ENCODE data around the gene CDK14. TPM values are rescaled to one million over a fixed set of nuclear protein-coding genes. Genes with fewer than 3 reads are reported as not detected.
"Not testable (repeated sequence)": the region's sequence is repeated elsewhere in the genome, so short reads cannot be mapped to it uniquely, and the experiment has no call there.

Gene CDK14
- total and polyA plus RNA-seq, 2 donors: 8.8 to 78.5 TPM

- no peaks in the 10 kb centered on the region for H3K36me3 ChIP-seq (ENCODE audit: insufficient read depth)
These were observed 141.1 kb downstream of the CDK14 start for GRCh38 chr7:90736968-90737939.

GRCh38 chr7:90738249-90738648 is 142.1 kb downstream of the CDK14 start:
- Histone ChIP-seq H3K4me1 (ENCODE audit: insufficient read depth) (no peaks in the 10 kb centered on the region), H3K27ac (ENCODE audit: low read depth) (no peak overlapping the region), H3K4me3 (ENCODE audit: low read depth, low read length) (no peak overlapping the region), H3K36me3 (ENCODE audit: insufficient read depth) (no peaks in the 10 kb centered on the region)
- WGBS: 96% methylated on average over 3 of the region's 3 CpGs
- no peak for DNase-seq (ENCODE audit: extremely low spot score)

More at GRCh38 chr7:90736968-90737939, 141.1 kb downstream of the CDK14 start:
- Histone ChIP-seq H3K4me1 (ENCODE audit: insufficient read depth) (no peaks in the 10 kb centered on the region), H3K4me3 (ENCODE audit: low read depth, low read length) (no peak overlapping the region), H3K27ac (ENCODE audit: low read depth) (no peak overlapping the region)
- WGBS: 89% methylated on average over 4 of the region's 4 CpGs
- no peak for DNase-seq (ENCODE audit: extremely low spot score)

- no peak overlapping the region for H3K27ac ChIP-seq (ENCODE audit: low read depth)
- DNase-seq (ENCODE audit: extremely low spot score): no peak
- WGBS: 88% methylated on average over 2 of the region's 2 CpGs
- H3K36me3 ChIP-seq (ENCODE audit: insufficient read depth): no peaks in the 10 kb centered on the region
- H3K4me1 ChIP-seq (ENCODE audit: insufficient read depth): no peaks in the 10 kb centered on the region
- H3K4me3 ChIP-seq (ENCODE audit: low read depth, low read length): no peak overlapping the region
These were observed 143.6 kb downstream of the CDK14 start for GRCh38 chr7:90739716-90740115.

DNA sequence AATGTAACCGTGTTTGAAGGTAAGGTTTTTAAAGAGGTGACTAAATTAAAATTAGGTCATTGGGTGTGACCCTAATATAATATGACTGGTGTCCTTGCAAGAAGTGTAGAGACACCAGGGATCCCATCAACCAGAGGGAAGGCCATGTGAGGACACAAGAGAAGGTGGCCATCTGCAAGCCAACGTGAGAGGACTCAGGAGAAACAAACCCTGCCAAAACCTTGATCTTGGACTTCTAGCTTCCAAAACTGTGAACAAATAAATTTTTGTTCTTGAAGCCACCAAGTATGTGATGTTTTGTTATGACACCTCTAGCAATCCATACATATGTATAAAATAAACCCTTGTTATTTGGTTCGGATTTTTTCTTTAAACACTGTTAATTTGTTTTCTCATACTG is 144.3 kb downstream of the CDK14 start:
- H3K4me1 ChIP-seq (ENCODE audit: insufficient read depth): no peaks in the 10 kb centered on the region
- DNase-seq (ENCODE audit: extremely low spot score): no peak
- H3K27ac ChIP-seq (ENCODE audit: low read depth): no peak overlapping the region
- H3K4me3 ChIP-seq (ENCODE audit: low read depth, low read length): no peak overlapping the region
- WGBS: 90% methylated on average over 3 of the region's 3 CpGs
- H3K36me3 ChIP-seq (ENCODE audit: insufficient read depth): no peaks in the 10 kb centered on the region

DNA sequence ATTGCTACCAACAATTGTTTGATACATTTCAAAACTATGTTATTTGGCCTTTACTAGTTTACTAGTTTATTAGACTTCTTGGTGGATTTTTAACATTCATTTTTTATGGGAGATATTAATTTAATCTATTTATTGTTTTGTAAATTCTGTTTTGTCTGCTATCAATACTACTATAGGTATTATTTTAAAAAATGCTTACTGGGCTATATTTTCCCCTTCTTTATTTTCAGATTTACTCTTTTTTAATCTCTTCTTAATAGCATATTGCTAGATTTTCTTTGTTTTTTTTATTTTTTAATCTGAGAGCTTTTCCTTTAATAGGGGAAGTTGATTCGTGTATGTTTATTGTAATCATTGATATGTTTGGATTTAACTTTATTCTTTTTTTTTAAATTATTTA is 147.5 kb downstream of the CDK14 start:
- no peak for DNase-seq (ENCODE audit: extremely low spot score)
- Histone ChIP-seq H3K4me1 (ENCODE audit: insufficient read depth) (no peaks in the 10 kb centered on the region), H3K27ac (ENCODE audit: low read depth) (no peak overlapping the region), H3K36me3 (ENCODE audit: insufficient read depth) (no peaks in the 10 kb centered on the region), H3K4me3 (ENCODE audit: low read depth, low read length) (no peak overlapping the region)
- WGBS: 64% methylated on average over 1 of the region's 1 CpG

GRCh38 chr7:90747516-90747915 is 151.4 kb downstream of the CDK14 start:
- DNase-seq (ENCODE audit: extremely low spot score): no peak
- H3K4me1 ChIP-seq (ENCODE audit: insufficient read depth): no peaks in the 10 kb centered on the region
- H3K4me3 ChIP-seq (ENCODE audit: low read depth, low read length): no peak overlapping the region
- no peaks in the 10 kb centered on the region for H3K36me3 ChIP-seq (ENCODE audit: insufficient read depth)
- H3K27ac ChIP-seq (ENCODE audit: low read depth): no peak overlapping the region
- 56% methylated on average over 1 of the region's 1 CpG for WGBS

DNA sequence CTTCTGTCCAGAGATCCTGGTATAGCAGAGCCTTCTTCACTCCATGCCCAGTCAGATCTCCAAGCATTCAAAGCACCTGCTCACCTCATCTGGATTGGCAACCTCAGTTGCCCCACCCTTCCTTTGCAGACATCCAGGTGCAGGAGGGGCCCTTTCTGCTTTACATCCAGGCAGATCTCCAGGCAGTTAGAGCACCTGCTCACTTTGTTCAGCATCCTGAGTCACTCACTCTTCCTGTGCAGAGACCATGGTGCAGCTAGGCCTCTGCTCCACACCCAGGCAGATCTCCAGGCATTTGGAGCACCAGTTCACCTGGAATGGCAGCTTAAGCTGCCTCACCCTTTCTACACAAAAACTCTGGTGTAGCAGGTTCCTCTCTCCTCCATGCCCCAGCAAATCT is 153.1 kb downstream of the CDK14 start:
- Histone ChIP-seq H3K4me3 (ENCODE audit: low read depth, low read length) (no peak overlapping the region), H3K27ac (ENCODE audit: low read depth) (no peak overlapping the region), H3K4me1 (ENCODE audit: insufficient read depth) (no peaks in the 10 kb centered on the region), H3K36me3 (ENCODE audit: insufficient read depth) (no peaks in the 10 kb centered on the region)
- DNase-seq (ENCODE audit: extremely low spot score): no peak

DNA sequence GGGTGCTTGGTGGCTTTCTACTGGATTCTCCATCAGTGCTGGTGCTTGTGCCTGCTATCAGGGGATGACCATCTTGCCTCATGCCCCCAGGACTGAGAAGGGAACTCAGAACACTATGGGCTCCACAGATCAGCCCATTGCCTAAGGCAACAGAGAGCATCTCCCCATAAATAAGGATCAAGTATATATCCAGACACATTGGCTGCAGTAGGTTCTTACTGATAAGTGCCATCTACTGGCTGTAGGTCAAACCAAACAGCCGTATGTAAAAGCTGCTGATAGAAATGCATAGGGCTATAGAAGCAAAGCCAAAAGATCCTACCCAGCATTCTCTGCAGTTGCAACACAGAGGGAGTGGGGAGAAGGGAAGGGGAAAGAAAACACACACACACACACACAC is 153.7 kb downstream of the CDK14 start:
- no peaks in the 10 kb centered on the region for H3K4me1 ChIP-seq (ENCODE audit: insufficient read depth)
- H3K36me3 ChIP-seq (ENCODE audit: insufficient read depth): no peaks in the 10 kb centered on the region
- no peak overlapping the region for H3K4me3 ChIP-seq (ENCODE audit: low read depth, low read length)
- WGBS: 50% methylated on average over 1 of the region's 1 CpG
- DNase-seq (ENCODE audit: extremely low spot score): no peak
- H3K27ac ChIP-seq (ENCODE audit: low read depth): no peak overlapping the region

DNA sequence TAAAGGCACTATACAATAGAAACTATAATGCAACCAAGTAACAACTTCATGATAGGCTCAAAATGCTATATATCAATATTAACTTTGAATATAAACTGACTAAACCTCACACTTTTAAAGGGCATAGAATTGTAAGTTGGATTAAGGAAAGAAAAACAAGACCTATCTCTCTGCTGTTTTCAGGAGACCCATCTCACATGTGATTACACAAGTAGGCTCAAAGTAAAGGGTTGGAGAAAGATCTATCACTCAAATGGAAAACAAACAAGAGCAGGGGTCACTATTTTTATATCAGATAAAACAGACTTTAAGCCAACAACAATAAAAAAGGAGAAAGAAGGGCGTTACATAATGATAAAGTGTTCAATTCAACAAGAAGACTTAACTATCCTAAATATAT is 155.5 kb downstream of the CDK14 start:
- H3K4me1 ChIP-seq (ENCODE audit: insufficient read depth): no peaks in the 10 kb centered on the region
- no peaks in the 10 kb centered on the region for H3K36me3 ChIP-seq (ENCODE audit: insufficient read depth)
- 83% methylated on average over 1 of the region's 1 CpG for WGBS
- H3K27ac ChIP-seq (ENCODE audit: low read depth): no peak overlapping the region
- no peak overlapping the region for H3K4me3 ChIP-seq (ENCODE audit: low read depth, low read length)
- no peak for DNase-seq (ENCODE audit: extremely low spot score)

GRCh38 chr7:90752051-90752450 is 155.9 kb downstream of the CDK14 start:
- Histone ChIP-seq H3K4me3 (ENCODE audit: low read depth, low read length) (no peak overlapping the region), H3K27ac (ENCODE audit: low read depth) (no peak overlapping the region), H3K36me3 (ENCODE audit: insufficient read depth) (no peaks in the 10 kb centered on the region), H3K4me1 (ENCODE audit: insufficient read depth) (no peaks in the 10 kb centered on the region)
- 99% methylated on average over 1 of the region's 1 CpG for WGBS
- no peak for DNase-seq (ENCODE audit: extremely low spot score)

DNA sequence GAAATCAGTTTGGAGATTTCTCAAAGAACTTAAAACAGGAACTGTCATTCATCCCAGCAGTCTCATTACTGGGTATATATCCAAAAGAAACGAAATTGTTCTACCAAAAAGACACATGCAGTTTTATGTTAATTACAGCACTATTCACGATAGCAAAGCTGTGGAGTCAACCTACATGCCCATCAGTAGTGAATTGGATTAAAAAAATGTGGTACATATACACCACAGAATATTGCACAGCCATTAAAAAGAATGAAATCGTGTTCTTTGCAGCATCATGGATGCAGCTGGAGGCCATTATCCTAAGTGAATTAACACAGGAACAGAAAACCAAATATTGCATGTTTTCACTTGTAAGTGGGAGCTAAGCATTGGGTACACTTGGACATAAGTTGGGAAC is 158.9 kb downstream of the CDK14 start:
- WGBS: 87% methylated on average over 3 of the region's 3 CpGs
- Histone ChIP-seq H3K36me3 (ENCODE audit: insufficient read depth) (no peaks in the 10 kb centered on the region), H3K4me1 (ENCODE audit: insufficient read depth) (no peaks in the 10 kb centered on the region), H3K27ac (ENCODE audit: low read depth) (no peak overlapping the region), H3K4me3 (ENCODE audit: low read depth, low read length) (no peak overlapping the region)
- no peak for DNase-seq (ENCODE audit: extremely low spot score)

DNA sequence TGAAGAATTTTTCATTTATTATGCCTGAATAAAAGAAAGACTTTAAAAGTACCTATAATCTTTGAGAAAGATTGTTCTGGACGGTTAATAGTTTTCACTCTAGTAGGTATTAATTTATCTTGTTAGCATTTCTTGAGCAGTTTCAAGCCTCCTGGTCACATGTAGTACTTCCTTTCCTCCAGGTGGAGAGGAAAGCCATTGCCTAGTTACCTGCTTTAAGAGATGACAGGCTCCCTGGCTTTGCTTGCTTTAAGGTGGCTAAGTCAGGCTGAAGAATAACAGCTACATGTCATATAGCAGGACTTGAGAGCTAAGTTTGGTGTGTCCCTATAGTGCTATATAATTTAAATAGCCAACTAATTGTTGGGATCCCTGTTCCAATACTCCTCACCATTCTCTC is 160.2 kb downstream of the CDK14 start:
- Histone ChIP-seq H3K4me3 (ENCODE audit: low read depth, low read length) (no peak overlapping the region), H3K36me3 (ENCODE audit: insufficient read depth) (no peaks in the 10 kb centered on the region), H3K4me1 (ENCODE audit: insufficient read depth) (no peaks in the 10 kb centered on the region), H3K27ac (ENCODE audit: low read depth) (no peak overlapping the region)
- no peak for DNase-seq (ENCODE audit: extremely low spot score)
- WGBS: 92% methylated on average over 1 of the region's 1 CpG

GRCh38 chr7:90757565-90757950 is 161.4 kb downstream of the CDK14 start:
- 95% methylated on average over 9 of the region's 9 CpGs for WGBS
- H3K36me3 ChIP-seq (ENCODE audit: insufficient read depth); H3K4me3 ChIP-seq (ENCODE audit: low read depth, low read length); H3K4me1 ChIP-seq (ENCODE audit: insufficient read depth); H3K27ac ChIP-seq (ENCODE audit: low read depth); DNase-seq (ENCODE audit: extremely low spot score): not testable (repeated sequence)

GRCh38 chr7:90758933-90759562 is 162.9 kb downstream of the CDK14 start:
- no peak overlapping the region for H3K27ac ChIP-seq (ENCODE audit: low read depth)
- no peak for DNase-seq (ENCODE audit: extremely low spot score)
- H3K4me3 ChIP-seq (ENCODE audit: low read depth, low read length): no peak overlapping the region
- no peaks in the 10 kb centered on the region for H3K4me1 ChIP-seq (ENCODE audit: insufficient read depth)
- H3K36me3 ChIP-seq (ENCODE audit: insufficient read depth): no peaks in the 10 kb centered on the region
- 91% methylated on average over 6 of the region's 6 CpGs for WGBS
